HG03064 (cell line): Measurements from ENCODE around the gene ADH1C.
"Not testable (repeated sequence)": the region's sequence is repeated elsewhere in the genome, so short reads cannot be mapped to it uniquely, and the experiment has no call there.

Source experiments
- ATAC-seq: cut with Tn5 transposase; IDR thresholded peaks from one replicate; pipeline ENCODE4 v1.9.1; 2021; ENCODE audit warnings: low read depth; ENCODE audit not compliant: unreplicated experiment

Gene ADH1C

DNA sequence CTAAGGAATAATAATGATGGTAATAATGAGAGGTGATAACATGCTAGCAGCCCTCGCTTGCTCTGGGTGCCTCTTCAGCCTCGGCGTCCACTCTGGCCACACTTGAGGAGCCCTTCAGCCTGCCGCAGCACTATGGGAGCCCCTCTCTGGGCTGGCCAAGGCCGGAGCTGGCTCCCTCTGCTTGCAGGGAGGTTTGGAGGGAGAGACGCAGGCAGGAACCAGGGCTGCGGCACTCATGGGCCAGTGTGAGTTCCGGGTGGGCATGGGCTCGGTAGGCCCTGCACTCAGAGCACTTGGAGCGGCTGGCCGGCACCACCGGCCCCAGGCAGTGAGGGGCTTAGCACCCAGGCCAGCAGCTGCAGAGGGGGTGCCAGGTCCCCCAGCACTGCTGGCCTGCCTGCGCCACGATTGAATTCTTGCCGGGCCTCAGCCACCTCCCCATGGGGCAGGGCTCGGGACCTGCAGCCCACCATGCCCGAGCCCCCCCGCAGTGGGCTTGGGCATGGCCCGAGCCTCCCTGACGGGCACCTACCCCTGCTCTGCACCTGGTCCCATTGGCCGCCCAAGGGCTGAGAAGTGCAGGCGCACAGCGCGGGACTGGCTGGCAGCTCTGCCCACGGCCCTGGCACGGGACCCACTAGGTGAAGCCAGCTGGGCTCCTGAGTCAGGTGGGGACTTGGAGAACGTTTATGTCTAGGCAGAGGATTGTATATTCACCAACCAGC, 7.1 kb upstream of the ADH1C start:
- ATAC-seq: no peak

DNA sequence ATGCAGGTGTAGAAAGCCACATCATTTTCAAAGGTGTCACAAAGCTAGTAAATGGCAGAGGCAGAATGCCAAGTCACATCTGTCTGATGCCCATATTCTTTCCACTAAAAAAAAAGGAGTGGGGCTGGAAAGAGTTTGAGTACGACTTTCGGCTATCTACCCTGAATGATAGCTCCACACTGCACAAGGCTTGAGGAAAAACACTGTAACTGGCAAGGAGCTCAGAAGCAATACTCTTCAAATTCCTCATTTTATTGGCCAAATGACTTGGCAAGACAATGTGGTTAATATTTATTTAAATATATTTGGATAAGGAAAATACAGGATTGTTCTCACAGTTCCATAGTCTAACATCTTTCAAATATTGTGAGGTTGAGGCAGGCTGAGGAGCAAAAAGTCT, 5.4 kb upstream of the ADH1C start:
- ATAC-seq: no peak

DNA sequence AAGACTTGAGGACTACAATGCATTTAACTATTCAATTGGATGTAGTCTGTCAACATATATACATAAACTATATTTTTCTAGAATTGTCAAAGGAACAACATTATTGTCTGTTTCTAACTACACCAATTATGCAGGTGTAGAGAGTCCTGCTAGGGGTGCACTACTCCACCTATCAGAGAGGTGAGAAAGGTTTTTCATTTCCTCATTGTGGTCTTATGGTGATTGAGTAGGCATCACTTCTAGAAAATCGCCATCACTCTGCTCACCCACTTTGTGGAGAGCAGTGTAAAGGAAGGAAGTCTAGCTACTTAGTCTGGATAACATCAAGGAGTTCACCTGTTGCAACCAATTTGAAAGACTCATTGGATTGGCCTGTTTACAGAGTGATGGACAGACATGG, 4.4 kb upstream of the ADH1C start:
- ATAC-seq: no peak

DNA sequence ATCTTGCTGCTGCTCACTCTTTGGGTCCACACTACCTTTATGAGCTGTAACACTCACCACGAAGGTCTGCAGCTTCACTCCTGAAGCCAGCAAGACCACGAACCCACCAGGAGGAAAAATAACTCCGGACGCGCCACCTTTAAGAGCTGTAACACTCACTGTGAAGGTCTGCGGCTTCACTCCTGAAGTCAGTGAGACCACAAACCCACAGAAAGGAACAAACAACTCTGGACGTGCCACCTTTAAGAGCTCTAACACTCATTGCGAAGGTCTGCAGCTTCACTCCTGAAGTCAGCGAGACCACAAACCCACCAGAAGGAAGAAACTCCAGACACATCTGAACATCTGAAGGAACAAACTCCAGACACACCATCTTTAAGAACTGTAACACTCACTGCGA, 3.6 kb upstream of the ADH1C start:
- ATAC-seq: not testable (repeated sequence)

DNA sequence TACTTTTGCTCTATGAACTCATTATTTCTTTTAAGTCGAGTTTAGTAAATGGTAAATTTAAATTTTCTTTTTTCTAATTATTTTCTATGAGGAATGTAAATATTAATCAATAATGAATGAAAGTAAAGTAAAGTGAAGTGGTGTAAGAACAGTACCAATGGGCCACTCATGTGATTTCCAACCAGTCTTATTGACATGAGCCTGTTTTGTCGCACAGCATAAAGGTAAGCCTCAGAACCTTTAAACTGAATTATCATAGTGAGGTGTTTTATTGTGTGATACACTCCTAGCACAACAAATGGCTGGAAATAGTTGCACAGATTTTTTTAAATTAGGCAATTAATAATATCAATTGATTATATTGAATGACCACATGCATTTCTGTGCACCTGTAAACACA, 1.1 kb downstream of the ADH1C start:
- no peak for ATAC-seq

DNA sequence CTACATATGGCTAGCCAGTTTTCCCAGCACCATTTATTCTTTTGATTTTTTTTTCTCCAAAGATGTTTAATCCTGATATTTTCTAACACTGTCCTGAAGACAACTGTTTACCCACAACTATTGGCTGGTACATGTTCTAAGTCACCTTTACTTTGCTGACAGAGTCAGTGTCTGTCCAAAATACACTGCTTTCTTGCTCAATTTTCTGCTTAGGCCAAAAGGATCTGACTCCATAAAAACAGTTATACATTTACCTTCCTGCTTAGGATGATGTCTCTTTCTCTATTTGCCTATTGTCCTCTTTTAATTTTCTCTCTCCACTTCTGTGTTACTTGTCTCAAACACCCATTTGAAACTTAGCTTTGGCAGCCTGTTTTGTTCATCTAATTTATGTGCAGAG, 3.2 kb downstream of the ADH1C start:
- no peak for ATAC-seq

DNA sequence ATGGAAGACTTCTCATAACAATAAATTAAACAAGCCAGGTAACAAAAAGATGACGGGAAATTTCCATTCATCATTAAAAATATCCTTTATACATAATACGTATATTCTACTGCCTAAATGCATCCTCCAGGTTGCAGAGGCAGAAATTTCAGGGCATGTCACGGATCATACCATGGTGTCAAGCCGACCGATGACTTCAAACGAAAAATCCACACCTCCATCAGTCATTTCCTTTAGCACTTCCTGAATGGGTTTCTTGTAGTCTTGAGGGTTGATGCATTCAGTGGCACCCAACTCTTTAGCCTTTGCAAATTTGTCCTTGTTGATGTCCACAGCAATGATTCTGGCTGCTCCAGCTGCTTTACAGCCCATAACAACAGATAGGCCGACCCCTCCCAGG, 9.9 kb downstream of the ADH1C start:
- not testable (repeated sequence) for ATAC-seq

DNA sequence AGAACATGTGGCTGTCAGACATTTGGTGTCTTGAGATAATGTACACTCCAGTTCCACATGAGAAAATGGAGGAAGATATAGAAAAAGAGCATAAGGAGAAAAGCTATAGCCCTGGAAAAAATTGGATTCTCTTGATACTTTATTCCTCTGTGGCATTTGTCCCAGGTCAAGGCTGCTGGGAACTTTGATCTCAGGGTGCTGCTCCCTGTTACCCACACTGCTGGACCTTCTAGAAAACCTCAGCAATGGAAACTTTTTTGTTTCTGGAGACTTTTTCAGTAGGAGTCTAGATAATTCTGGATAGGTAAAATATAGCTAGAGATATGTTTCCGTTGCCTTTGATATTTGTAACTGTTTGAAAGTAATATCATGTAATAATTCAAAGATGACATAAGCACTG, 11.1 kb downstream of the ADH1C start:
- no peak for ATAC-seq

DNA sequence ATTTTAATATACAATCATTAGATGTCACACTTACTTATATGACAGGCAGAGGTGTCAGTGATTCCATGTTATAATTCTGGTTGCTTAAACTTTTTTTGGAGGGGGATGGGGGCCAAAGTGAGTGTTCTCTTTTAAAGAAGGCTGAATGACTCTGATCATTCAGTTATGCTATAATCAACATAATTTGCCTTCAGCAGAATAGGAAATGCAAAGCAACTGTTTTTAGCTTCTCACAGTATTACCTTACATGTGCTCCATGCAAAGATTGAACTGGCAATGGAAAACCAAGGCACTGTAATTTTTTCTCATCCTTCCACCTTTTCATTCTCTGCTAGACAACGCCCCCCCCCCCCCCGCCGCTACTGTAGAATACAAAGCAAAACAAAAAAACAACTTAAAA, 13.4 kb downstream of the ADH1C start:
- no peak for ATAC-seq

DNA sequence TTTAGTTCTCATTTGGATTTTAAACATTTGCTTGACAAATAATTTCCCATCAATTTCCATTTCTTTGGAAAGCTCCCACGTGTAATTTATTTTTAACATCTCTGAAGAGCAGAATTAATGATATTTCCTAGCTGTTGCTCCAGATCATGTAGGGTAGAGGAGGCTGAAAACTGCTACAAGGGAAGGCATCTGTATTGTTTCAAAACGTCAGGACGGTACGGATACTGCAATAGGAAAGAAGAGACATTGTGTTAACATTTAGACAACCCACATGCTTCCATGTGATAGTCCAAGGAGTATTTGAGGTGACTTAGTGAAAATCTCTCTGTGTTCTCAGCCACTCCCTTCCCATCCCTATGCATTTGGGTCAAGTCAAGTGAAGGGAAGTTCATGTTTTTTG, 16.0 kb downstream of the ADH1C start:
- ATAC-seq: no peak

DNA sequence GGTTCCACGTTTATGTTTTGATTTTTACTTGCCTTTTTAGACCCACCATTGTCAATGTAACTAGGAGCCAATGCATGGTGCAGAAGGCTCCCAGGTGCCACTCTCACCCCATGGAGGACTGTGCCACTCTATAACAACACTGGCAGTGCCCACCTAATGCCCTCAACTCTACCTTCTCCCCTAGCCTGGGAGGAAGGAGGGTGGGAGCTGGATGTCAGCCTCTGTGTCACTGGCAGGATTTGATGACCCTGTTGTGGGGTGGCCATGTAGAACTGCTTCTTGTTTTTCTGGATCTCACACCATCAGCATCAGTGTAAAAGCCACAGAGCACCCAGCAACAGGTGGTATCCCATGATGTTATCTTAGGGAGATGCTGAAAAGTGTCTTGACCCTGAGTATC, 17.7 kb downstream of the ADH1C start:
- no peak for ATAC-seq

DNA sequence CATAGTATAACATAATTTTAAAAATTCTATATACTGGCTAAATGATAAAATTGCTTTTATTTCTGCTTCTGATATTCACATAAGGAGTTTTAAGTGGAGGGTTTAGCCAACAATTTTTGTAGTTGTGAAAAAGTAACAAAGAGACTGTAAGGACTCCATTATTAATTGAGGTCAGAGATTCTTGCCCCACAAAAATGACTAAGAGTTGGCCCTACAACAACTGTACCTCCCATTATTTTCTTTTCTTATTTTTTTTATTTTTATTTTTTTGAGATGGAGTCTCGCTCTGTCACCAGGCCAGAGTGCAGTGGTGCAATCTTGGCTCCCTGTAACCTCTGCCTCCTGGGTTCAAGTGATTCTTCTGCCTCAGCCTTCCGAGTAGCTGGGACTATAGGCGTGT, 21.9 kb downstream of the ADH1C start:
- ATAC-seq: no peak

DNA sequence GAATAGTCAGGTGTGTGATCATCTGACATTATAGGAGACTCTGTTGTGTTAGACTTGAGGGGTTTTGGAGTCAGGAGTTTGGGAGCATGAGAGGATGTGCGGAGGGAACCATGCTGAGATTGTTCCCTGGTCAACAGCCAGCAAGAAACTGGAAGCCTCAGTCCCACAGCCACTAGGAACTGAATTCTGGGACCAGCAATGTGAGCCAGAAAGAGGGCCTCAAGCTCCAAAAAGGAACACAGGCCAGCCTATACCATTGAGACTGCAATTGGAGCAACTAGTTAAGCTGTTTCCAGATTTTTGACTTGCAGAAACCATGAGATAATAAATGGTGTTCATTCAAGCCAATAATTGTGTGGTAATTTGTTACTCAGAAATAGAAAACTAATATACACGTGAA, 22.7 kb downstream of the ADH1C start:
- no peak for ATAC-seq

DNA sequence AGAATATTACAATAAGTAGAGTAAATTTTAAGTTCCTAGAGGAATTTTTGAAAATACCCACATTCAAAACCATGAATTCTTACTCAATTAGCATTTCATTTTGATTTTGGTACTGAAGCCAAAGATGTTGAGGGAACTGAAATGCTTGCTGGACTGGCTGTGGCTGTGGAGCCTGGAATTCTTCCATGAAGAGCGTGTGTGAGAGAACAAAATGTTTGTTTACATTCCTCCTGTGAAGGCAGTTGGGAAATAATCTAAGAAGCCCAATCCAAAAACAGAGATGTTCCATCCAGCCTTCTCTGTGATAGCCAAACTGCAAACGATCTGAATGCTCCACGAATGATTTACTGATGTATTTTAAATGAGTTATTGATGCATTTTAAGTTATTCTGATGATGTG, 27.6 kb downstream of the ADH1C start:
- no peak for ATAC-seq

DNA sequence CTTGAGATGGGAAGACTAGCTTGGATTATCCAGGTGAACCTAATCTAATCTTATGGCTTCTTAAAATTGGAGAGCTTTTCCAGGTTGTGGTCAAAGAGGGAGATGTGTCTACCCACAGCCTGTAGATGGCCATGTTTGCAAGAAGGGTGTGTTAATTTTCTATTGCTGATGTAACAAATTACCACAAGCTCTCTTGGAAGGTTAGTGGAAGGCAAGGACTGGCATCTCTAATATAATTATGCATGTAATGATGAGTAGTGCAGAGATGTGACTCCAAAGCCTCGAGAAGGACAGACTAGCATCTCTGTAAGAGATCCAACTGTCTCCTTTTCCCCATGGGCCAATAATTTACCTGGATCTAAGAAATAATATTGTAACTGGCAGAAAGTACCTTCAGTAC, 28.2 kb downstream of the ADH1C start:
- ATAC-seq: no peak

DNA sequence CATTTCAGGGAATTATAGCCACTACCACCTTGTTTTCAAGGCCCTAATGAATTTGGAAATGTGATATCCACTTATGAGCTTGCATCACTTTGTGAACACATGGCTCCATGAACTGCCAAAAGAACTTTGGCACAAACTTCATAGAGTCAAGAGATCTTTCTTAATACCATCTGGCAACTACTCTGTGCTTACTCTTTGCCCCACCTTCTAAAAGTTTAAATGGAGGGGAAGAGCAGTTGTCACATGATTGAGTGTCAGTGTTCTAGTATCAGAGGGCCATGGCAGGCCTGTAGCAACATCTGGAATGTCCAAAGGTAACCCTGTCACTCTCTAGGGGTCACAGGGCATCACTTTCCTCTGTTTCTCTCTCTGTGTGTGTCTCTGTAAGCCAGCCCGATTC, 28.8 kb downstream of the ADH1C start:
- no peak for ATAC-seq

DNA sequence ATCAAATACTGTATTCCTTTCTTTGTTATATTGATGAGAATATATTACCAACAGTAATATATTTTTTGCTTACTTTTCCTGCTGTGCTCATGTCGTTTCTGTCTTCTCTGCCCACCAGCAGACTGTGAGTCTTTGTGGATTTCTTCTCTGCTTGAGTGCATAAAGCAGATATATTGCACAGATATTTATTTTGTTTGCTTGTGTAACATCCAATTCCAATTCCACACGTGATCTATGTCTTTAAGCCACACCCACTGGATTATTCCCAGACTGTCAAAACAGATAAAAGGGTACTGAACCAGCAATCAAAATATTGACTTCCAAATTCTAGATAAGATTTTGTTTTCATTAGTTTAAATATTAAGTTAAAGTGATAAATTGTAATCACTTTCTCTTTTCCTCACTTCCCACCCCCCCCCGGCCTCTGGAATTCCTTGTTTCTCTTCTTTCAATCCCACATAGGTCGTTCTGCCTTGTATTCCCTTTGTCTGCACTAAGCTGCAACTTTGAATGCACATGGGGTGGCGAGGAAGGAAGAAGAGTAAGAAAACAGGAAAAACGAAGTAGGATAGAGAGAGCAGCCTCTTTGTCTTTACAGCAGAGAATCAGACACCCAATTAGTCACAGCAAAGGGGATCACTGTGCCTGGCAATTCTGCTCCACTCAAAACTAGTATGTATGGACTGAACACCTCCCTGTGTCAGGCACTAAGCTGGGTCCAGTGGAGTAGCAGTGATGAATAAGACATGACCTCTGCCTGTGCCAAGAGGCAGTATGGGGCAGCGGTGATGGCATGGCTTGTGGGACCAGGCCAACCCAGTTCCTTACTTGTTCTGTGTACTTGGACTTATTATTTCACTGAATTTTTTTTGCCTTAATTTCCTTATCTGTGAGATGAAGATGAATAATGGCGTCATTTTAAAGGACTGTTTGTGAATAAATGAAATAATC, 31.0 kb downstream of the ADH1C start, which contains the start of gene ADH1B:
Gene ADH1B, minus strand, starts transcription at position 161 of the 951 bp plus-strand sequence. Its CDS starts 70 bp downstream, at position 91.
- no peak for ATAC-seq

DNA sequence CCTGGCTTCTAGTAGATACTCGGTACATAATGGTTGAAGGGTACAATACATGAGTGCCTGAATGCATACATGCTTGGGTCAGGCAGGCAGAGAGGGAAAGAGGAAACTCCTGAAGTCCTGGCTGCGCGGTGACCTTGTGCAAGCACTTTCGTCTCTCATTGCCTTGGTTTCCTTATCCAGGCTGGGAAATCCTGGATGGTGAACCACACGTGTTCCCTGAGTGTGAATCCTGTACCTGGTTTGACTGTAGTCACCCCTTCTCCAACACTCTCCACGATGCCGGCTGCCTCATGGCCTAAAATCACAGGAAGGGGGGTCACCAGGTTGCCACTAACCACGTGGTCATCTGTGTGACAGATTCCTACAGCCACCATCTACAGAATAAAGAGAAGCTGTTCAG, 34.7 kb downstream of the ADH1C start:
- ATAC-seq: not testable (repeated sequence)

DNA sequence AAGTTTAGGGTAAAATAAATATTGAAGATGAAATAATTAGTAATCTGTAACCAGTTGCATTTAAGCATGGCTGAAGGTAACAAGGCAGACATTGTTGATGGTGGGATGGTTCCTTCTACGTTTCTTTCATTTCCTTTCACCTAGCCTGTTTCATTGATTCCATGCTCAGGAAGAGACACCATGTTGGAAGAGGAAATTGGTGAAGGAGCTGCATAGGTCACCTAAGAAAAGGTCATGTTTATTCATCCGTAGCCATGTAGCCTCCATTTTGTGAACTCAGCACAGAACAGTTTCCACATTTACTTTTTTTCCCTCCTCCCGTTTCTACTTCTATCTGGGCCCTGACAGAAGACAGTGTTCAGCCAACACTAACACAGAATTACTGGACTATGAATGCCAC, 35.2 kb downstream of the ADH1C start:
- no peak for ATAC-seq

DNA sequence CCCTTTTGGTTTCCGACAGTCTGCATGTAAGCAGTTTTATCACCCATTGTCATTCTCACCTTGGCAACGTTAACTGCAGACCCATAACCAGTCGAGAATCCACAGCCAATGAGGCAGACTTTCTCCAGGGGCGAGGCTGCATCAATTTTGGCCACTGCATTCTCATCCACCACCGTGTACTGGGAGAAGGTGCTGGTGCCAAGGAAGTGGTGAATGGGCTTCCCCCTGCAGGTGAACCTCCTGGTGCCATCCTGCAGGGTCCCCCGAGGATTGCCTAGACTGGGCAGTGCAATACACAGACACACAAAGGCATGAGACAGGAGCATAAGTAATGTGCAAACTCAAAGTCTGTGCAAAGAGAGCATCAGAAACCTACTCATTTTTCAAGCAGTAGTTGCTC, 36.7 kb downstream of the ADH1C start:
- no peak for ATAC-seq

DNA sequence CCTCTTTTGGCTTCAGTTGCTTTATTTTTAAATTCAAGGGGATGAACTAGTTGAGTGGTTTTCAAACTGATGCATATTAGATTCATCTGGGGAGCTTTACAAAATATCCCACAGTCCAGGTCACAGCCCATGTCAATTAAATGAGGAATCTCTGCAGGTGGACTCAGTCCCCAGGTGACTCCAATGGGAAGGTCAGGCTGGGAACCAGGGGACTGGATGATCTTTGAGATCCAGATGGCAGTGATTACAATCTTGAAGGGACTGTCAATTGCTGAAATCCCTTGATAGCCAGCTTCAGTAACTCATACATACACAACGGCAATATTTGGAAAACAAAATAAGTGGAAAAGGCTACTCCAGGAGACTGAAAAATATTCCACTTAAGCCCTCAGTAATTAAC, 38.3 kb downstream of the ADH1C start:
- no peak for ATAC-seq

DNA sequence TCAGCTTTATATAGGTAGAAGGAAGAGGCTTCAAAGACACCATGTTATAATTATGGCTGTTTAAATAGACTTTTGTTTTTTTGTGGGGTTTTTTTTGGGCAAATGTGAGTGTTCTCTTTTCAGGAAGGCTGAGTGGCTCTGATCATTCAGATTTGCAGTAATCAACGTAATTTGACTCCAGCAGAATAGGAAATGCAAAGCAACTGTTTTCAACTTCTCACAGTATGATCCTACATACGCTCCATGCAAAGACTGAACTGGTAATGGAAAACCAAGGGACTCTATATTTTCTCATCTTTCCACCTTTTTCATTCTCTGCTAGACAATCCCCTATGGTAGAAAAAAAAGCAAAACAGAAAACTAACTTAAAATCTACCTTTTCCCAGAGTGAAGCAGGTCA, 42.2 kb downstream of the ADH1C start:
- no peak for ATAC-seq
